ENCODE data around the gene MYO1H. TPM values are rescaled to one million over a fixed set of nuclear protein-coding genes. Genes with fewer than 3 reads are reported as not detected.

The MYO1H gene
- total RNA-seq, 1 experiment from 2014 or later: not detected

DNA sequence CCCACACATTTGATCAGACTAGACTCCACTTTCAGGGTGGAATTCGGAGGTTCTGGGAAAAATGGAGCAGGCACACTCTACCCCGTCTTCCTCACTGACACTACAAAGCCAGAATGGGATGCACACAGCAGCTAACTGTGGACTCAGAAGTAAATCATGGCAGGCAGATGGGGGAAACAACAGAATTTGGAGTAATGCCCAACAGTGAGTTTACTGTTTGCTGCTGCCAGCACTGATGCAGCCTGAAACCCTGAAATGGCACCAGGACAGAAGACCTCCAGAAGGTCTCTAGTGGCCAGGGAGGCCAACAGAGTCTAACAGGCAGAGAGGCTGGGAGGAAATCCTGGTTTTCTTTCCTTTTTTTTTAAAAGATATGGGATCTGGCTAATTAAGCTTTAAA lies 104.8 kb downstream of the MYO1H start:
- H3K4me2 ChIP-seq (ENCODE audit: low read length): no peak overlapping the region
- H3K27ac ChIP-seq (ENCODE audit: low read depth, low read length): no peak overlapping the region
- H3K4me1 ChIP-seq (ENCODE audit: control insufficient read depth in 1 of 2, insufficient read depth in 2 of 2, low read length in 2 of 2): no peaks in the 10 kb centered on the region
- no peaks in the 10 kb centered on the region for H3K9me2 ChIP-seq (ENCODE audit: insufficient read depth)
- intact Hi-C loops (cut with micrococcal nuclease): no loop called here
- no peak for DNase-seq (ENCODE audit: low read depth, low spot score)
- H3K4me3 ChIP-seq (replicated peaks in 1 of 2; ENCODE audit: low read depth in 1 of 2, low read length in 2 of 2): no peak overlapping the region
- POLR2A ChIA-PET: no interaction called here
- no peak for ATAC-seq
- no peak overlapping the region for H2AFZ ChIP-seq (ENCODE audit: low read depth, low read length, poor library complexity, severe bottlenecking)
- no peaks in the 10 kb centered on the region for H4K20me1 ChIP-seq (ENCODE audit: insufficient read depth)
- CTCF ChIA-PET: no interaction called here
- TF ChIP-seq POLR2A (IDR thresholded peaks at IDR 0.05; ENCODE audit: borderline replicate concordance, extremely low read depth, insufficient read depth, insufficient read length) (no peak), POLR2AphosphoS5 (IDR thresholded peaks at IDR 0.05; ENCODE audit: low read depth, low read length) (no peak), ZNF274 (IDR thresholded peaks at IDR 0.05; ENCODE audit: low read depth, low read length) (no peak), SIN3A (IDR thresholded peaks at IDR 0.05; ENCODE audit: low read depth) (no peak), CBX3 (IDR thresholded peaks at IDR 0.05; ENCODE audit: low read depth) (no peak), SRF (IDR thresholded peaks at IDR 0.05; ENCODE audit: low read depth) (no peak)
- TF ChIP-seq, protein P1, sequence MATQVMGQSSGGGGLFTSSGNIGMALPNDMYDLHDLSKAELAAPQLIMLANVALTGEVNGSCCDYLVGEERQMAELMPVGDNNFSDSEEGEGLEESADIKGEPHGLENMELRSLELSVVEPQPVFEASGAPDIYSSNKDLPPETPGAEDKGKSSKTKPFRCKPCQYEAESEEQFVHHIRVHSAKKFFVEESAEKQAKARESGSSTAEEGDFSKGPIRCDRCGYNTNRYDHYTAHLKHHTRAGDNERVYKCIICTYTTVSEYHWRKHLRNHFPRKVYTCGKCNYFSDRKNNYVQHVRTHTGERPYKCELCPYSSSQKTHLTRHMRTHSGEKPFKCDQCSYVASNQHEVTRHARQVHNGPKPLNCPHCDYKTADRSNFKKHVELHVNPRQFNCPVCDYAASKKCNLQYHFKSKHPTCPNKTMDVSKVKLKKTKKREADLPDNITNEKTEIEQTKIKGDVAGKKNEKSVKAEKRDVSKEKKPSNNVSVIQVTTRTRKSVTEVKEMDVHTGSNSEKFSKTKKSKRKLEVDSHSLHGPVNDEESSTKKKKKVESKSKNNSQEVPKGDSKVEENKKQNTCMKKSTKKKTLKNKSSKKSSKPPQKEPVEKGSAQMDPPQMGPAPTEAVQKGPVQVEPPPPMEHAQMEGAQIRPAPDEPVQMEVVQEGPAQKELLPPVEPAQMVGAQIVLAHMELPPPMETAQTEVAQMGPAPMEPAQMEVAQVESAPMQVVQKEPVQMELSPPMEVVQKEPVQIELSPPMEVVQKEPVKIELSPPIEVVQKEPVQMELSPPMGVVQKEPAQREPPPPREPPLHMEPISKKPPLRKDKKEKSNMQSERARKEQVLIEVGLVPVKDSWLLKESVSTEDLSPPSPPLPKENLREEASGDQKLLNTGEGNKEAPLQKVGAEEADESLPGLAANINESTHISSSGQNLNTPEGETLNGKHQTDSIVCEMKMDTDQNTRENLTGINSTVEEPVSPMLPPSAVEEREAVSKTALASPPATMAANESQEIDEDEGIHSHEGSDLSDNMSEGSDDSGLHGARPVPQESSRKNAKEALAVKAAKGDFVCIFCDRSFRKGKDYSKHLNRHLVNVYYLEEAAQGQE (IDR thresholded peaks at IDR 0.05; ENCODE audit: low read depth): no peak
- no peaks in the 10 kb centered on the region for H3K27me3 ChIP-seq (ENCODE audit: insufficient read depth, low read length)
- no peak overlapping the region for H3K9ac ChIP-seq (ENCODE audit: low read length)
- no TSS peak for BruUV-seq (replicated peaks)
- H3K9me3 ChIP-seq (ENCODE audit: control insufficient read depth in 1 of 2, insufficient read depth in 1 of 2, low read depth in 1 of 2, low read length in 2 of 2): no peaks in the 10 kb centered on the region
- RAD21 ChIA-PET (ENCODE audit: low non-redundant PET in 1 of 2, low total read pairs in 2 of 2, uncharacterized antibody in 2 of 2, unreplicated experiment in 2 of 2): no interaction called here
- peaks cover 32 to 37% of the 10 kb centered on the region in 2 experiments for H3K36me3 ChIP-seq (ENCODE audit: control insufficient read depth in 1 of 2, insufficient read depth in 2 of 2, low read length in 2 of 2)
- no peaks in the 10 kb centered on the region for H3K79me2 ChIP-seq (ENCODE audit: insufficient read depth, low read length)

DNA sequence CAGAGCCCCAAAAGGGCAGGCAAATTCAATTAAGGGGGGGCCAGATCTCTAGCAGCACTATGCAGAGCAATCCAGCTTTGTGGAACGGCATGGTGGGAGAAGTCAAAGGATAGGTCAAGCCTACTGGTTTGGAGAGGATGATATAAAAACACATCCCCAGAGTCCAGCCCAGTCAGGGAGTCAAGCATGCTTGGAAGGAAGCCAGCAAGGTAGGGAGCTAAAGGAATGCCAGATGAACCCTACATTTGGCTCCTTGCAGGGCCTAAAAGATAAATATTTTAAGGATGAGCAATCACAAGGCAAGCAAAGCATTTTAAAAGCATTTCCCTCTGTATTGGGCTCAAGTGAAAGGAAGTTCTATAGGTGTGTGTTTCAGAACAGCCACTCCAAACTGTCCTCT lies 108.0 kb downstream of the MYO1H start:
- no peak for ATAC-seq
- Histone ChIP-seq H3K4me1 (ENCODE audit: control insufficient read depth in 1 of 2, insufficient read depth in 2 of 2, low read length in 2 of 2) (no peaks in the 10 kb centered on the region), H3K9ac (ENCODE audit: low read length) (no peak overlapping the region), H3K27me3 (ENCODE audit: insufficient read depth, low read length) (no peaks in the 10 kb centered on the region), H3K36me3 (ENCODE audit: control insufficient read depth in 1 of 2, insufficient read depth in 2 of 2, low read length in 2 of 2) (peaks cover 42 to 44% of the 10 kb centered on the region in 2 experiments), H3K79me2 (ENCODE audit: insufficient read depth, low read length) (peaks cover 19% of the 10 kb centered on the region), H3K9me2 (ENCODE audit: insufficient read depth) (no peaks in the 10 kb centered on the region), H4K20me1 (ENCODE audit: insufficient read depth) (no peaks in the 10 kb centered on the region), H3K27ac (ENCODE audit: low read depth, low read length) (no peak overlapping the region), H3K4me2 (ENCODE audit: low read length) (no peak overlapping the region), H3K4me3 (replicated peaks in 1 of 2; ENCODE audit: low read depth in 1 of 2, low read length in 2 of 2) (no peak overlapping the region), H2AFZ (ENCODE audit: low read depth, low read length, poor library complexity, severe bottlenecking) (no peak overlapping the region), H3K9me3 (ENCODE audit: control insufficient read depth in 1 of 2, insufficient read depth in 1 of 2, low read depth in 1 of 2, low read length in 2 of 2) (no peaks in the 10 kb centered on the region)
- CTCF ChIA-PET: no interaction called here
- TF ChIP-seq RAD21 (IDR thresholded peaks at IDR 0.05; ENCODE audit: low read depth) (no peak), ZNF274 (IDR thresholded peaks at IDR 0.05; ENCODE audit: low read depth, low read length) (no peak), CEBPB (IDR thresholded peaks at IDR 0.05; ENCODE audit: low read depth) (no peak), FOSL1 (IDR thresholded peaks at IDR 0.05; ENCODE audit: low read depth) (no peak), SP1 (IDR thresholded peaks at IDR 0.05; ENCODE audit: low read depth) (no peak), POLR2A (IDR thresholded peaks at IDR 0.05; ENCODE audit: borderline replicate concordance, extremely low read depth, insufficient read depth, insufficient read length) (no peak), ZFX (IDR thresholded peaks at IDR 0.05) (no peak), ELF1 (IDR thresholded peaks at IDR 0.05; ENCODE audit: borderline replicate concordance, low read depth) (no peak), POLR2AphosphoS5 (IDR thresholded peaks at IDR 0.05; ENCODE audit: low read depth, low read length) (no peak)
- TF ChIP-seq, protein P2, sequence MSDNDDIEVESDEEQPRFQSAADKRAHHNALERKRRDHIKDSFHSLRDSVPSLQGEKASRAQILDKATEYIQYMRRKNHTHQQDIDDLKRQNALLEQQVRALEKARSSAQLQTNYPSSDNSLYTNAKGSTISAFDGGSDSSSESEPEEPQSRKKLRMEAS (IDR thresholded peaks at IDR 0.05): no peak
- TF ChIP-seq, protein P3, sequence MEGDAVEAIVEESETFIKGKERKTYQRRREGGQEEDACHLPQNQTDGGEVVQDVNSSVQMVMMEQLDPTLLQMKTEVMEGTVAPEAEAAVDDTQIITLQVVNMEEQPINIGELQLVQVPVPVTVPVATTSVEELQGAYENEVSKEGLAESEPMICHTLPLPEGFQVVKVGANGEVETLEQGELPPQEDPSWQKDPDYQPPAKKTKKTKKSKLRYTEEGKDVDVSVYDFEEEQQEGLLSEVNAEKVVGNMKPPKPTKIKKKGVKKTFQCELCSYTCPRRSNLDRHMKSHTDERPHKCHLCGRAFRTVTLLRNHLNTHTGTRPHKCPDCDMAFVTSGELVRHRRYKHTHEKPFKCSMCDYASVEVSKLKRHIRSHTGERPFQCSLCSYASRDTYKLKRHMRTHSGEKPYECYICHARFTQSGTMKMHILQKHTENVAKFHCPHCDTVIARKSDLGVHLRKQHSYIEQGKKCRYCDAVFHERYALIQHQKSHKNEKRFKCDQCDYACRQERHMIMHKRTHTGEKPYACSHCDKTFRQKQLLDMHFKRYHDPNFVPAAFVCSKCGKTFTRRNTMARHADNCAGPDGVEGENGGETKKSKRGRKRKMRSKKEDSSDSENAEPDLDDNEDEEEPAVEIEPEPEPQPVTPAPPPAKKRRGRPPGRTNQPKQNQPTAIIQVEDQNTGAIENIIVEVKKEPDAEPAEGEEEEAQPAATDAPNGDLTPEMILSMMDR (IDR thresholded peaks at IDR 0.05 in 2 of 3, conservative IDR thresholded peaks at IDR 0.05 in 1 of 3; ENCODE audit: borderline replicate concordance in 1 of 3, insufficient read depth in 1 of 3, low read depth in 2 of 3, low read length in 2 of 3): no peak
- BruUV-seq (replicated peaks): no TSS peak
- RAD21 ChIA-PET (ENCODE audit: low non-redundant PET in 1 of 2, low total read pairs in 2 of 2, uncharacterized antibody in 2 of 2, unreplicated experiment in 2 of 2): no interaction called here
- intact Hi-C loops (cut with micrococcal nuclease): no loop called here
- POLR2A ChIA-PET: no interaction called here
- no peak for DNase-seq (ENCODE audit: low read depth, low spot score)

Data from HCT116 (cell line).